Activated naive CD8-positive, alpha-beta T cell (primary cell): ENCODE measurements around the gene TRAF7.
"Not testable (repeated sequence)": the region's sequence is repeated elsewhere in the genome, so short reads cannot be mapped to it uniquely, and the experiment has no call there.

Experiments
- H3K27ac Mint-ChIP-seq: one replicate; pipeline ENCODE4 v1.8.0; 2021; ENCODE audit warnings: mixed read lengths
- H3K27me3 Mint-ChIP-seq: one replicate; pipeline ENCODE4 v1.8.0; 2021; ENCODE audit warnings: mixed read lengths
- H3K36me3 Mint-ChIP-seq: one replicate; pipeline ENCODE4 v1.8.0; 2021; ENCODE audit warnings: mixed read lengths
- H3K4me1 Mint-ChIP-seq: one replicate; pipeline ENCODE4 v1.8.0; 2021; ENCODE audit warnings: low read depth, mixed read lengths
- H3K4me3 Mint-ChIP-seq: one replicate; pipeline ENCODE4 v1.8.0; 2021; ENCODE audit warnings: mild to moderate bottlenecking, mixed read lengths
- H3K9me3 Mint-ChIP-seq: one replicate; pipeline ENCODE4 v1.8.0; 2021; ENCODE audit warnings: low read depth, mixed read lengths

The TRAF7 gene

GRCh38 chr16:2129251-2129650, 26.3 kb upstream of the TRAF7 start:
- peaks cover 12% of the 10 kb centered on the region for H3K4me1 Mint-ChIP-seq
- H3K4me3 Mint-ChIP-seq, H3K27ac Mint-ChIP-seq, H3K36me3 Mint-ChIP-seq, H3K9me3 Mint-ChIP-seq, H3K27me3 Mint-ChIP-seq: not testable (repeated sequence)

- peaks cover 12% of the 10 kb centered on the region for H3K4me1 Mint-ChIP-seq
- not testable (repeated sequence) for H3K9me3 Mint-ChIP-seq, H3K27ac Mint-ChIP-seq, H3K27me3 Mint-ChIP-seq, H3K36me3 Mint-ChIP-seq, H3K4me3 Mint-ChIP-seq
Measured at GRCh38 chr16:2129890-2130447, 25.6 kb upstream of the TRAF7 start.

- not testable (repeated sequence) for H3K27me3 Mint-ChIP-seq, H3K9me3 Mint-ChIP-seq, H3K27ac Mint-ChIP-seq, H3K36me3 Mint-ChIP-seq, H3K4me3 Mint-ChIP-seq, H3K4me1 Mint-ChIP-seq
Measured at GRCh38 chr16:2133797-2134196, 21.8 kb upstream of the TRAF7 start.

GRCh38 chr16:2135071-2135470, 20.5 kb upstream of the TRAF7 start:
- not testable (repeated sequence) for H3K36me3 Mint-ChIP-seq, H3K27me3 Mint-ChIP-seq, H3K27ac Mint-ChIP-seq, H3K4me1 Mint-ChIP-seq, H3K9me3 Mint-ChIP-seq
- peak overlapping the region; percentile 81 for H3K4me3 Mint-ChIP-seq

GRCh38 chr16:2135770-2136490, 19.7 kb upstream of the TRAF7 start, which contains the start of gene PKD1:
TSS of gene PKD1 (minus strand) at chr16:2135898. CDS start at chr16:2135689, 209 bp downstream.
- H3K9me3 Mint-ChIP-seq, H3K36me3 Mint-ChIP-seq, H3K27me3 Mint-ChIP-seq, H3K4me1 Mint-ChIP-seq: not testable (repeated sequence)
- Mint-ChIP-seq H3K27ac (peak within 1 kb of the TSS; percentile 92), H3K4me3 (peak within 1 kb of the TSS; percentile 91)

- no peaks in the 10 kb centered on the region for H3K9me3 Mint-ChIP-seq
- H3K4me1 Mint-ChIP-seq, result peaks cover 2% of the 10 kb centered on the region
- no peaks in the 10 kb centered on the region for H3K27me3 Mint-ChIP-seq
- H3K36me3 Mint-ChIP-seq, result no peaks in the 10 kb centered on the region
- no peak overlapping the region for H3K4me3 Mint-ChIP-seq
- no peak overlapping the region for H3K27ac Mint-ChIP-seq
Measured at GRCh38 chr16:2142942-2143877, 12.4 kb upstream of the TRAF7 start.

GRCh38 chr16:2143878-2144485, 11.6 kb upstream of the TRAF7 start:
- Mint-ChIP-seq H3K9me3 (no peaks in the 10 kb centered on the region), H3K27me3 (no peaks in the 10 kb centered on the region), H3K4me3 (no peak overlapping the region), H3K36me3 (no peaks in the 10 kb centered on the region), H3K27ac (no peak overlapping the region), H3K4me1 (peaks cover 2% of the 10 kb centered on the region)

GRCh38 chr16:2145843-2146242, 9.7 kb upstream of the TRAF7 start:
- no peaks in the 10 kb centered on the region for H3K9me3 Mint-ChIP-seq

GRCh38 chr16:2147378-2147777, 8.2 kb upstream of the TRAF7 start:
- H3K4me3 Mint-ChIP-seq, result no peak overlapping the region
- no peak overlapping the region for H3K27ac Mint-ChIP-seq
- H3K36me3 Mint-ChIP-seq, result peaks cover 2% of the 10 kb centered on the region
- H3K9me3 Mint-ChIP-seq, result no peaks in the 10 kb centered on the region
- H3K27me3 Mint-ChIP-seq, result no peaks in the 10 kb centered on the region
- H3K4me1 Mint-ChIP-seq, result peaks cover 15% of the 10 kb centered on the region

More at GRCh38 chr16:2145843-2146242, 9.7 kb upstream of the TRAF7 start:
- Mint-ChIP-seq H3K27me3 (no peaks in the 10 kb centered on the region), H3K36me3 (no peaks in the 10 kb centered on the region), H3K4me3 (no peak overlapping the region), H3K4me1 (peaks cover 7% of the 10 kb centered on the region), H3K27ac (no peak overlapping the region)

GRCh38 chr16:2147981-2148671, 7.5 kb upstream of the TRAF7 start, which contains the start of gene RAB26:
TSS of gene RAB26 (plus strand) at chr16:2148625. CDS start at chr16:2148784, 159 bp downstream.
- peaks cover 16% of the 10 kb centered on the region for H3K4me1 Mint-ChIP-seq
- peaks cover 2% of the 10 kb centered on the region for H3K36me3 Mint-ChIP-seq
- no peak within 1 kb of the TSS for H3K27ac Mint-ChIP-seq
- H3K27me3 Mint-ChIP-seq, result no peaks in the 10 kb centered on the region
- H3K4me3 Mint-ChIP-seq, result peak within 1 kb of the TSS; percentile 44
- no peaks in the 10 kb centered on the region for H3K9me3 Mint-ChIP-seq

GRCh38 chr16:2148714-2149629, 6.6 kb upstream of the TRAF7 start:
- Mint-ChIP-seq H3K27me3 (no peaks in the 10 kb centered on the region), H3K4me3 (peak overlapping the region; percentile 44), H3K36me3 (peaks cover 6% of the 10 kb centered on the region), H3K27ac (no peak overlapping the region), H3K9me3 (no peaks in the 10 kb centered on the region), H3K4me1 (peaks cover 18% of the 10 kb centered on the region)

GRCh38 chr16:2149630-2150417, 5.8 kb upstream of the TRAF7 start:
- Mint-ChIP-seq H3K27ac (no peak overlapping the region), H3K4me1 (peaks cover 18% of the 10 kb centered on the region), H3K9me3 (no peaks in the 10 kb centered on the region), H3K36me3 (peaks cover 10% of the 10 kb centered on the region), H3K4me3 (peak overlapping the region; percentile 42), H3K27me3 (no peaks in the 10 kb centered on the region)
